NCI-H774 (cell line): ENCODE measurements around the gene FAM131B.
"Not testable (repeated sequence)": the region's sequence is repeated elsewhere in the genome, so short reads cannot be mapped to it uniquely, and the experiment has no call there.

Experiments
- DNase-seq: peaks from one replicate; lab custom pipeline; 2025; lab: John Stamatoyannopoulos, UW

FAM131B gene

GRCh38 chr7:143362131-143363015 lies at the start of gene FAM131B:
TSS of gene FAM131B (minus strand) at chr7:143362713. CDS start at chr7:143362603, 110 bp downstream.
- no peak for DNase-seq

DNA sequence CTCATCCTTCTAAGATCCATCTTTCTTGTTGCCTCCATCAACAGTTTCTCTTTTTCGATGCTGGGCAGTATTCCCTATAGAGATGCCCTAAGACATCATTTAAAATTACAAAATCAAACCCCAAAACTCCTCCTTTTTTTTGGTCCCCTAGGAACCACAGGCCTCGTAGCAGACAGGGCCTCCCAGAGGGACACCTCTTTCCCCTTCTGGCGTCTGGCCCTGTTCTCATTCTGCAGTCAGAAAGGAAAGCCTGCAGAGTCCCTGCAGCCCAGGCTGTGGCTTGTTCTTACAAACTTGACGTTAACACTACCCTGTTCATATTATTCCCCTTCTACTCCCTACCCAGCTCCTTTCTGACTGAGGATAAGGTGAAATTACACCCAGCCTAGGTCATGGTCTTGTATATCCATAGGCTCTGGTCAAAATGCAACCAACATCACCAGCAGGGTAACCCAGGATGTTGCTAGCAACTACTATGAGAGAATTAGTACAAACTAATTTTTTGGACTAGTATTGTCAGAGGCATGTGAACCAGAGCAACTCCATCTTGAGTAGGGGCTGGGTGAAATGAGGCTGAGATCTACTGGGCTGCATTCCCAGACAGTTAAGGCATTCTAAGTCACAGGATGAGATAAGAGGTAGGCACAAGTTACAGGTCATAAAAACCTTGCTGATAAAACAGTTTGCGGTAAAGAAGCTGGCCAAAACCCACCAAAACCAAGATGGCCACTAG lies 49.6 kb upstream of the FAM131B start:
- no peak for DNase-seq

- no peak for DNase-seq
Measured at GRCh38 chr7:143410521-143411004, 48.0 kb upstream of the FAM131B start.

DNA sequence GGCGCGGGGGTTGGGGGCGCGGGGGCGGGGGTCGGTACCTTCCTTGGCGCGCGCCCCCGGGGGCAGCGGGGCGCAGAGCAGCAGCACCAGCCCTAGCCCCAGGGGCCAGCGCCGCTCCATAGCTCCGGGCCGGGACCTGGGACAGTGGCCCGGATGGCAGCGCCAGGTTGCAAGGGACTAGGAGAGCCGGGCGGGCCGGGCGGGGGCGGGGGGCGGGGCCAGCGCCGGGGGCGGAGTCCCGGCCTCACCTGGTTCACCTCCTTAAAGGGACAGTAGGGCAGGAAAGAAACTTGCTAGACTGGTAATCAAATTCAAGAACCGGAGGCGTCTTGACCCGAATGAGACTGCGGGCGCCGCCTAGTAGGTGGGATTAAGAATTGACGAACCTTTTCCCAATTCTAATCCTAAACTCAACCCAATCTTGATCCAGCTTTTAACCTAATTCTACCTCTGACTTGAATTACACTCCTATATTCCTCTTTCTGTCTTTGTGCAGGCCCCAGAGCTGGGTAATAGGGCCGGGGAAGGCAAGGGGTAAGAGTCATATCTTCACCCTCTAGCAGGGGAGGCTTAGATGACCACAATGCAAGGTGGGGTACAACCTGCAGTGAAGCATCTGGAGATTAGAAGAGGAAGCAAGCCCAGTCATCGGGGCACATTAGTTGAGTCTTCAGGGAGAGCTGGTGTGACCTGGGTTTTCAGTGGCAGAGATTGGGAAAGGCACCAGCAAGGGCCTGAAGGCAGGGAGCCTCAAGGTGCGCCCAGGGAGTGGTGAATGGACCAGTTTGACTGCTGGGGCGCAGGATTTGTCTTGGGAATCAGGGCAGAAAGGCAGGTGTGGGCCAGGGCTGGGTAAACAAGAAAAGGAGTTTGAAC lies 46.4 kb upstream of the FAM131B start, which contains the start of gene EPHA1:
Gene EPHA1 (minus strand): TSS at position 171 of the 876 bp plus-strand sequence. CDS start 51 bp downstream, at position 120.
- DNase-seq, result no peak

GRCh38 chr7:143408252-143408685 lies 45.8 kb upstream of the FAM131B start:
- no peak for DNase-seq

DNA sequence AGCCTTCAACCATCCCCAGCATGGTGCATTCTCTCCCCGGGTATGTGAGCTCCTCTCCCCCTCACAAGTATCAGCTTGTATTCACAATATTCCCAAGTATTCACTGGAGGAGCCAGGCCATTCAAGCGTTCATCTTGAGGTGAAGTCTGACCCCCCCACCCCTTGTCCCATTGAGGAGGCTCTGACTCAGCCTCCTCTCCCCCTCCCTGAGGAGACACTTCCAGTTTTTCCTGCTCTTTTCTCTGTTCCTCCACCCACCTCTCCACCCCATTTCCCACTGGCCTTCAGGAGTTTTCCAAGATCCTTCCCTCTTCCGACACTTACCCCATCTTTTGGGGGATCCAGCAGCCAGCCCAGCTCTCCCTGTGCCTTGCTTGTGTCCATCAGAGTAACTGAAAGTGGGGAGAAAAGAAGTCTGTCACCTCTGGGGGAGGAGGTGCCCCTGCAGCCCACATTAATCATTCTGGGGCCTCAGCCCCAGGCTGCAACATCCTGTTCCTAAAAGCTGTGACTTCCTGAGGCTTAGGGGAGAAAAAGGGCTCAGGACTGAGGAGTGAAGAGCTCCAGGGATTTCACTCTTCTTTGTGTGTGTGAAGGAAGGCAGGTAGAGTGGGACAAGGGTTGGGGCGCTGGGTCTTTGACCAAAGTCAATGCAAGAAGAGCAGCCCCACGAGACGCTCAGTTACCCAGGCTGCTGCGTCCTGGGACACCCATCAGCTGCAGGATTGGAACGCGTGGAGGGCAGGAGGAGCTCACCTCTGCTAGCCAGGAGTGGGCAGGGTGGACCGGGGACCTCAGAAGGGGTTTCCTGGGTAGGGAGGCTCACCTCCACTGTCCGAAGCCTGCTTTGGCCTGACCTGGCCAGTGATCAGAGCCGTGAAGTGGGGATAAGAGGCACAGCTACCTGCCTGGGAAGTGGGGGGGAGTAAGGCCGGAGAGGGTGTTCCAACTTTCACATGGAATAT lies 45.1 kb upstream of the FAM131B start:
- DNase-seq, result no peak

- DNase-seq, result no peak
Measured at GRCh38 chr7:143406002-143406357, 43.5 kb upstream of the FAM131B start.

- no peak for DNase-seq
Measured at GRCh38 chr7:143405173-143406001, 42.9 kb upstream of the FAM131B start.

- DNase-seq, result not testable (repeated sequence)
Measured at GRCh38 chr7:143402233-143402632, 39.7 kb upstream of the FAM131B start.

DNA sequence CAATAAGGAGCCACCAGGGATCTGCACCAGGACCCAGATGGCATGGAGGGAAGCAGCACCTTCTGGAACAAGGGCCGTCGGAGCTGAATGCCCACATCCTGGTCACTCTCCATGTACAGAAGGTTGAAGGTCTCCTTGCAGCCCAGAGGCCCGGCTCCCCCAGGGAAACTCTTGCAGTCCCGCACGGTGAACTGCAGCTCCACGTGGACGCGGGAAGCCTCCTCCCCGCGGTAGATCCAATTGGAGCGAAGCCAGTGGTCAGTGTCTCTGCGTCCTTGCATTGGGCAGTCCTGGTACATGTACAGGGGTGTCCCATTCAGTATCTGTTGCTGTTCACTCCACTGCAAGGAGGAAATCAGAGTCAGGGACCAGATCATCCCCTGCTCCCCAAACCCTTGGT lies 38.8 kb upstream of the FAM131B start:
- no peak for DNase-seq

- no peak for DNase-seq
Measured at GRCh38 chr7:143399642-143400041, 37.1 kb upstream of the FAM131B start.

DNA sequence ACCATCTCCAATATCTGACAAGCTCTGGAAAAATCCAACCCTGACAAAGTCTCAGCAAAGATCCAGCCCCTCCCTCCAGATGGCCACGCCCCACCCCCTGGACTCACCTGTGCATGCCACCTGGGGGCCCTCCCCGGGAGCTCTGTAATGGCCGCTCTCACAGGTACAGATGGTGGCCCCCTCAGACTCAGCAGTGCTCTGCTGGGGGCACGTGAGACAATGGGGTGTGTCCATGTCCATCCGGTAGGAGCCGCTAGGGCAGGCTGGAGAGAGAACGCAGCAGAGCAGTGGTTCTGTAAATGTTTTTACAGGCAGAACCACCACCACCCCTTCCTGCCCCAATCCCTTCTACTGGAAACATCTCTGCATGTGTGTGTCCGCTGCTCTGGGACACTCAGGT lies 36.6 kb upstream of the FAM131B start:
- DNase-seq, result no peak

GRCh38 chr7:143398616-143399015 lies 36.1 kb upstream of the FAM131B start:
- DNase-seq, result no peak

- no peak for DNase-seq
Measured at GRCh38 chr7:143397710-143398530, 35.4 kb upstream of the FAM131B start.

GRCh38 chr7:143396625-143397556 lies 34.4 kb upstream of the FAM131B start:
- DNase-seq, result no peak

GRCh38 chr7:143396182-143396581 lies 33.7 kb upstream of the FAM131B start:
- no peak for DNase-seq
